ENCODE data around the gene DEAF1.

DEAF1 gene

GRCh38 chr11:725624-726202 lies 30.7 kb upstream of the DEAF1 start:
- DNase-seq = no peak
- H3K4me3 ChIP-seq (ENCODE audit: control insufficient read depth in 1 of 7, extremely low read depth in 1 of 7, insufficient read depth in 4 of 7, low read depth in 2 of 7, low read length in 6 of 7) = peak overlapping the region in 4 of 7 experiments; percentile 8 to 69 (median 58)

GRCh38 chr11:724778-725386 lies 29.9 kb upstream of the DEAF1 start:
- DNase-seq = no peak
- Histone ChIP-seq H3K4me3 (ENCODE audit: control insufficient read depth in 1 of 7, extremely low read depth in 1 of 7, insufficient read depth in 4 of 7, low read depth in 2 of 7, low read length in 6 of 7) (peak overlapping the region in 1 of 7 experiments; percentile 69), H3K27me3 (replicated peaks in 2 of 5; ENCODE audit: control insufficient read depth in 4 of 5, insufficient read depth in 5 of 5, low read length in 4 of 5) (peaks cover 0 to 39% (median 14%) of the 10 kb centered on the region in 5 experiments), H3K36me3 (ENCODE audit: control insufficient read depth in 4 of 4, insufficient read depth in 4 of 4, low read length in 3 of 4) (no peaks in the 10 kb centered on the region), H3K27ac (ENCODE audit: insufficient read depth in 1 of 2, low read depth in 1 of 2, low read length in 2 of 2, poor library complexity in 1 of 2, severe bottlenecking in 2 of 2) (no peak overlapping the region), H3K4me1 (ENCODE audit: control extremely low read depth in 1 of 4, control insufficient read depth in 4 of 4, insufficient read depth in 4 of 4, low read length in 3 of 4) (peaks cover 0 to 51% (median 47%) of the 10 kb centered on the region in 4 experiments), H3K9me3 (ENCODE audit: control extremely low read depth in 1 of 5, control insufficient read depth in 4 of 5, insufficient read depth in 2 of 5, low read depth in 1 of 5, low read length in 4 of 5) (no peaks in the 10 kb centered on the region)
- POLR2A ChIA-PET = no interaction called here
- 89% methylated on average over 10 of the region's 18 CpGs for WGBS (ENCODE audit: insufficient coverage)
- CTCF ChIA-PET = interaction anchor here (0.6 to 15.0 kb wide), 11 partner anchors 14 to 168 kb away, joined by 3 to 133 read pairs (median 15); partner anchors contain the start of genes DEAF1, TALDO1 and TMEM80

More at GRCh38 chr11:725624-726202, 30.7 kb upstream of the DEAF1 start:
- 5% methylated on average over 22 of the region's 53 CpGs for WGBS (ENCODE audit: insufficient coverage)
- Histone ChIP-seq H3K9me3 (ENCODE audit: control extremely low read depth in 1 of 5, control insufficient read depth in 4 of 5, insufficient read depth in 2 of 5, low read depth in 1 of 5, low read length in 4 of 5) (no peaks in the 10 kb centered on the region), H3K36me3 (ENCODE audit: control insufficient read depth in 4 of 4, insufficient read depth in 4 of 4, low read length in 3 of 4) (no peaks in the 10 kb centered on the region), H3K27me3 (replicated peaks in 2 of 5; ENCODE audit: control insufficient read depth in 4 of 5, insufficient read depth in 5 of 5, low read length in 4 of 5) (peaks cover 0 to 30% (median 8%) of the 10 kb centered on the region in 5 experiments), H3K4me1 (ENCODE audit: control extremely low read depth in 1 of 4, control insufficient read depth in 4 of 4, insufficient read depth in 4 of 4, low read length in 3 of 4) (peaks cover 0 to 47% (median 43%) of the 10 kb centered on the region in 4 experiments), H3K27ac (ENCODE audit: insufficient read depth in 1 of 2, low read depth in 1 of 2, low read length in 2 of 2, poor library complexity in 1 of 2, severe bottlenecking in 2 of 2) (no peak overlapping the region)
- ChIA-PET CTCF (interaction anchor here (0.7 to 15.0 kb wide), 15 partner anchors 13 to 169 kb away, joined by 3 to 133 read pairs (median 4); partner anchors contain the start of genes DEAF1, TALDO1 and TMEM80), POLR2A (interaction anchor here (0.6 kb wide), 1 partner anchor 151 kb away, joined by 3 read pairs; no protein-coding TSS in a partner anchor)

DNA sequence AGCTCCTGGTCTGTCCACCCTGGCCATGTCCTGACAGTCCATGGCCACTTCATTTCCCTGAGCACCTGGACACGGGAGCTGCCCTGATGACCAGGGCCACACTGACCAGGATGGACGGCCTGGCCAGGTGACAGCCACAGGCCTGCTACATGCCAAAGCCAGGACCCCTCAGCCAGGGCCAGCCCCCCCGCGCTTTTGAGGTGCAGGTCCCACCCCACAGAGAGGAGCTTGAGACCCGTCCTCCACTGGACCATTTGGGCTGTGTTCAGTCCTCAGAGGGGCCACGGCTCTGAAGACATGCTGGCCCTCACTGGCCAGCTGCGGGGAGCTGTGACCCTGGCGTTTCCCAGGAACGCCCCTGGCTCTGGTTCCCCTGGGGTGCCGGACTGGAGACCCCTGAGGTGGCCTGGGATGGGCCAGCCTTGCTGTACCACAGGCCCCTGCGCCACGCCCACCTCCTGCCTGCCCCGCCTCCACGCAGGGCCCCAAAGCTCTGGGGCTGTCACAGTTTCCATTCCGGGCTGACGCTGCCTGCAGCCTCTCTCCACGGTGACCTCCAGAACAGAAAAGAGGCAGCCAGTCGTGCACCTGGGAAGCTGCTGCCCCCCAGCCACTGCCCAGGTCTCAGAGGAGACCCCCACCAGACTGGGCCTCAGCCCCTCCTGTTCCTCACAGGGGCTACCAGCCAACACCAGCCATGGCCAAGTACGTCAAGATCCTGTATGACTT lies 29.2 kb upstream of the DEAF1 start:
- Histone ChIP-seq H3K4me3 (ENCODE audit: control insufficient read depth in 1 of 7, extremely low read depth in 1 of 7, insufficient read depth in 4 of 7, low read depth in 2 of 7, low read length in 6 of 7) (no peak overlapping the region), H3K27ac (ENCODE audit: insufficient read depth in 1 of 2, low read depth in 1 of 2, low read length in 2 of 2, poor library complexity in 1 of 2, severe bottlenecking in 2 of 2) (no peak overlapping the region), H3K27me3 (replicated peaks in 2 of 5; ENCODE audit: control insufficient read depth in 4 of 5, insufficient read depth in 5 of 5, low read length in 4 of 5) (peaks cover 0 to 45% (median 15%) of the 10 kb centered on the region in 5 experiments), H3K9me3 (ENCODE audit: control extremely low read depth in 1 of 5, control insufficient read depth in 4 of 5, insufficient read depth in 2 of 5, low read depth in 1 of 5, low read length in 4 of 5) (no peaks in the 10 kb centered on the region), H3K4me1 (ENCODE audit: control extremely low read depth in 1 of 4, control insufficient read depth in 4 of 4, insufficient read depth in 4 of 4, low read length in 3 of 4) (peaks cover 0 to 51% (median 44%) of the 10 kb centered on the region in 4 experiments), H3K36me3 (ENCODE audit: control insufficient read depth in 4 of 4, insufficient read depth in 4 of 4, low read length in 3 of 4) (no peaks in the 10 kb centered on the region)
- CTCF ChIA-PET = interaction anchor here (0.6 to 15.0 kb wide), 10 partner anchors 9 to 168 kb away, joined by 3 to 133 read pairs (median 16); partner anchors contain the start of genes DEAF1, TALDO1 and TMEM80
- POLR2A ChIA-PET = no interaction called here
- WGBS (ENCODE audit: insufficient coverage) = 85% methylated on average over 13 of the region's 19 CpGs
- no peak for DNase-seq

DNA sequence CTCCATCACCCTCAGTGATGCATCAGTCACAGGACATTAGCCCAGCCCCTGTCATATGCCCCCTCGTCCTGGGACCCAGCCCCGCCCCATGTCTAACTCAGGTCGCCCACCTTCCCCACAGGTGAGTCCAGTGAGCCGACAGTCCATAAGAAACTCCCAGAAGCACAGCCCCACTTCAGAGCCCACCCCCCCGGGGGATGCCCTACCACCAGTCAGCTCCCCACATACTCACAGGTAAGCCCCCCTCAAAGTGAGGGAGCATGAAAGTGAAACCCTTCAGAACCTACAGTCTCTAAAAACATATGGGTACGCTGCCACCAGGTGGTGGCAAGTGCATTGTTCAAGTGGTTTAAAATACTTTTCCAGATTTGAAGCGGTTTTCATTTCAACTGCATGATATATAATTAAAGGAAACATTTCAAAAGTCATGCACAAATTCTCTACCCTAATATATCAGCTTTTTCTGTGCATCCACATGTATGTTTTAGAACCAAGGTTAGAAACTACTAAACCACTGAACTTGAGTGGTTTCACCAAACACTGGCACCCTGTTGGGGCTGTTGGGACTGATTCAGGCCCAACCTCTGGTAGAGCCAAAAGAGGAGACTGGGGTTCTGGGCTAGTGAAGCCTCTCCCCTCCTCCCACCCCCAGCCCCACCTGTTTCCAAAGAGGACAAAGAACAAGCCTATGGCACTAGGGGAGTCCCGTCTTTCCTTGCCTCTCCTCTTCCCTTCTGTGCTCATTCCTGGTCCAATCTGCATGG lies 28.3 kb upstream of the DEAF1 start:
- POLR2A ChIA-PET = no interaction called here
- Histone ChIP-seq H3K4me1 (ENCODE audit: control extremely low read depth in 1 of 4, control insufficient read depth in 4 of 4, insufficient read depth in 4 of 4, low read length in 3 of 4) (peaks cover 0 to 47% (median 41%) of the 10 kb centered on the region in 4 experiments), H3K27me3 (replicated peaks in 2 of 5; ENCODE audit: control insufficient read depth in 4 of 5, insufficient read depth in 5 of 5, low read length in 4 of 5) (peaks cover 0 to 49% (median 15%) of the 10 kb centered on the region in 5 experiments), H3K36me3 (ENCODE audit: control insufficient read depth in 4 of 4, insufficient read depth in 4 of 4, low read length in 3 of 4) (no peaks in the 10 kb centered on the region), H3K27ac (ENCODE audit: insufficient read depth in 1 of 2, low read depth in 1 of 2, low read length in 2 of 2, poor library complexity in 1 of 2, severe bottlenecking in 2 of 2) (no peak overlapping the region), H3K4me3 (ENCODE audit: control insufficient read depth in 1 of 7, extremely low read depth in 1 of 7, insufficient read depth in 4 of 7, low read depth in 2 of 7, low read length in 6 of 7) (no peak overlapping the region), H3K9me3 (ENCODE audit: control extremely low read depth in 1 of 5, control insufficient read depth in 4 of 5, insufficient read depth in 2 of 5, low read depth in 1 of 5, low read length in 4 of 5) (no peaks in the 10 kb centered on the region)
- CTCF ChIA-PET = interaction anchor here (0.9 to 15.0 kb wide), 16 partner anchors 8 to 168 kb away, joined by 3 to 133 read pairs (median 8); partner anchors contain the start of genes DEAF1, TALDO1 and TMEM80
- peak; percentile 70 to 84 (median 81) for DNase-seq
- 92% methylated on average over 4 of the region's 8 CpGs for WGBS (ENCODE audit: insufficient coverage)

GRCh38 chr11:722346-722811 lies 27.4 kb upstream of the DEAF1 start:
- ChIA-PET CTCF (interaction anchor here (0.9 to 15.0 kb wide), 18 partner anchors 9 to 167 kb away, joined by 3 to 133 read pairs (median 6); partner anchors contain the start of genes DEAF1, TALDO1 and TMEM80), POLR2A (interaction anchor here (0.6 kb wide), 1 partner anchor 27 kb away, joined by 3 read pairs; the partner anchor contains the start of gene TMEM80)
- Histone ChIP-seq H3K36me3 (ENCODE audit: control insufficient read depth in 4 of 4, insufficient read depth in 4 of 4, low read length in 3 of 4) (no peaks in the 10 kb centered on the region), H3K4me3 (ENCODE audit: control insufficient read depth in 1 of 7, extremely low read depth in 1 of 7, insufficient read depth in 4 of 7, low read depth in 2 of 7, low read length in 6 of 7) (no peak overlapping the region), H3K27me3 (replicated peaks in 2 of 5; ENCODE audit: control insufficient read depth in 4 of 5, insufficient read depth in 5 of 5, low read length in 4 of 5) (peaks cover 0 to 49% (median 15%) of the 10 kb centered on the region in 5 experiments), H3K9me3 (ENCODE audit: control extremely low read depth in 1 of 5, control insufficient read depth in 4 of 5, insufficient read depth in 2 of 5, low read depth in 1 of 5, low read length in 4 of 5) (no peaks in the 10 kb centered on the region), H3K4me1 (ENCODE audit: control extremely low read depth in 1 of 4, control insufficient read depth in 4 of 4, insufficient read depth in 4 of 4, low read length in 3 of 4) (peaks cover 0 to 38% (median 34%) of the 10 kb centered on the region in 4 experiments), H3K27ac (ENCODE audit: insufficient read depth in 1 of 2, low read depth in 1 of 2, low read length in 2 of 2, poor library complexity in 1 of 2, severe bottlenecking in 2 of 2) (no peak overlapping the region)
- no peak for DNase-seq
- WGBS (ENCODE audit: insufficient coverage) = 72% methylated on average over 14 of the region's 20 CpGs

DNA sequence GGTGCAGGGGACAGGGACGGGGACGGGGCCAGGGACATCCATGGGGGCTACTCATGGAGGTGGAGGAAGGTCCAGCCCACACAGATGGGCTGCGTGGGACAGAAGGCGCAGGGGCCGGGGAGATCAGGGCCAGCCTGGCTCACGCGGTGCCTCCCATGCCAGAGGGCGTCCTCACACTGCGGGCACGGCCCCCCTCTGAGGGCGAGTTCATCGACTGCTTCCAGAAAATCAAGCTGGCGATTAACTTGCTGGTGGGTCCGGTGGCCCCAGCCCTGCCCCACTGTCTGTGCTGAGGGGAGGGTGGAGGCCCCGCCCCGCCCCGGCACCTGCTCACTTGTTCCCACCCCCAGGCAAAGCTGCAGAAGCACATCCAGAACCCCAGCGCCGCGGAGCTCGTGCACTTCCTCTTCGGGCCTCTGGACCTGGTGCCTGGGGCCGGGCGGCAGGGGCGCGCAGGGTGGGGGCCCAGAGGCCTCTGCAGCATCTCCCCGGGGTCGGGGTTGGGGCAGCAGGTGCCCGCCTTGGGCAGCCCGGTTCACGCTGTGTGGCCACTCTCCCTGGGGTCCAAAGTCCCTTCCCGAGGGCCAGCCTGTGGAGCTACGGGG lies 26.8 kb upstream of the DEAF1 start:
- Histone ChIP-seq H3K27ac (ENCODE audit: insufficient read depth in 1 of 2, low read depth in 1 of 2, low read length in 2 of 2, poor library complexity in 1 of 2, severe bottlenecking in 2 of 2) (no peak overlapping the region), H3K9me3 (ENCODE audit: control extremely low read depth in 1 of 5, control insufficient read depth in 4 of 5, insufficient read depth in 2 of 5, low read depth in 1 of 5, low read length in 4 of 5) (no peaks in the 10 kb centered on the region), H3K27me3 (replicated peaks in 2 of 5; ENCODE audit: control insufficient read depth in 4 of 5, insufficient read depth in 5 of 5, low read length in 4 of 5) (peaks cover 0 to 49% (median 15%) of the 10 kb centered on the region in 5 experiments), H3K4me1 (ENCODE audit: control extremely low read depth in 1 of 4, control insufficient read depth in 4 of 4, insufficient read depth in 4 of 4, low read length in 3 of 4) (peaks cover 0 to 35% (median 33%) of the 10 kb centered on the region in 4 experiments), H3K4me3 (ENCODE audit: control insufficient read depth in 1 of 7, extremely low read depth in 1 of 7, insufficient read depth in 4 of 7, low read depth in 2 of 7, low read length in 6 of 7) (peak overlapping the region in 3 of 7 experiments; percentile 36 to 59 (median 50)), H3K36me3 (ENCODE audit: control insufficient read depth in 4 of 4, insufficient read depth in 4 of 4, low read length in 3 of 4) (no peaks in the 10 kb centered on the region)
- 6% methylated on average over 26 of the region's 33 CpGs for WGBS (ENCODE audit: insufficient coverage)
- CTCF ChIA-PET = interaction anchor here (0.9 to 15.0 kb wide), 17 partner anchors 10 to 167 kb away, joined by 3 to 133 read pairs (median 6); partner anchors contain the start of genes DEAF1, TALDO1 and TMEM80
- POLR2A ChIA-PET = interaction anchor here (0.6 kb wide), 1 partner anchor 26 kb away, joined by 3 read pairs; the partner anchor contains the start of gene TMEM80
- DNase-seq = peak; percentile 58 to 82 (median 80)
